Measurements from ENCODE around the gene ADGRL3. TPM values are rescaled to one million over a fixed set of nuclear protein-coding genes. Genes with fewer than 3 reads are reported as not detected.
"Not testable (repeated sequence)": the region's sequence is repeated elsewhere in the genome, so short reads cannot be mapped to it uniquely, and the experiment has no call there.

The ADGRL3 gene
- total RNA-seq, 3 donors from 2014 or later, result 4.3 to 10.8 (median 4.3) TPM

DNA sequence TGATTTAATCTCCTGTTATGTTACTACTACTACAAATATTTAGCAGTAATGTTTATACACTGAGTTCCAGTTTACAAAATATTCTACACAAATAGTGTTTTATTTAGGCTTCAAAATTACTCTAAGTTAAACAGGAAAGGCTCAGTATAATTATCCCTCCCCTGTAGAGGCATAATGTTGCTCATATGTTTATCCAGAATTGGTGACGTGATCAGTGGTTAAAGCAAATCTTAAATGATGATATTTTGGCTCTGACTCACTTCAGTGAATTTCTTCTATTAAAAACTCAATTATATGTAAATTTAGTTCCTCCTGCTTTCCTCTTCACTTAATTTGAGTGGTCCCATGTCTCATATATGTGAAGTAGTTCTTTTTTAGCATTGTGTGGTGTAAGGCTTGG is 438.5 kb downstream of the ADGRL3 start:
- intact Hi-C loops (cut with DNase I, micrococcal nuclease), result no loop called here
- H3K4me1 ChIP-seq (ENCODE audit: low read depth), result no peaks in the 10 kb centered on the region
- H3K36me3 ChIP-seq (ENCODE audit: low read depth), result no peaks in the 10 kb centered on the region
- no peaks in the 10 kb centered on the region for H3K9me3 ChIP-seq
- no peak for ATAC-seq
- DNase-seq, result no peak
- TF ChIP-seq CTCF (IDR thresholded peaks at IDR 0.05), result no peak
- H3K4me3 ChIP-seq, result no peak overlapping the region

DNA sequence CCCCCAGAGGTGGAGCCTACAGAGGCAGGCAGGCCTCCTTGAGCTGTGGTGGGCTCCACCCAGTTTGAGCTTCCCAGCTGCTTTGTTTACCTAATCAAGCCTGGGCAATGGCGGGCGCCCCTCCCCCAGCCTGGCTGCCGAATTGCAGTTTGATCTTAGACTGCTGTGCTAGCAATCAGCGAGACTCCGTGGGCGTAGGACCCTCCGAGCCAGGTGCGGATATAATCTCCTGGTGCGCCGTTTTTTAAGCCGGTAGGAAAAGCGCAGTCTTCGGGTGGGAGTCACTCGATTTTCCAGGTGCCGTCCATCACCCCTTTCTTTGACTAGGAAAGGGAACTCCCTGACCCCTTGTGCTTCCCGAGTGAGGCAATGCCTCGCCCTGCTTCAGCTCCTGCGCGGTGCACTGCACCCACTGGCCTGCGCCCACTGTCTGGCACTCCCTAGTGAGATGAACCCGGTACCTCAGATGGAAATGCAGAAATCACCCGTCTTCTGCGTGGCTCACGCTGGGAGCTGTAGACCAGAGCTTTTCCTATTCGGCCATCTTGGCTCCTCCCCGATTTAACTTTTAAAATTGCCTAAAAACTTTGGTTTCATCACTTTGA is 446.7 kb downstream of the ADGRL3 start:
- H3K36me3 ChIP-seq (ENCODE audit: low read depth); DNase-seq; ATAC-seq; H3K4me3 ChIP-seq; H3K4me1 ChIP-seq (ENCODE audit: low read depth); H3K9me3 ChIP-seq; intact Hi-C loops (cut with DNase I, micrococcal nuclease): not testable (repeated sequence)

- ATAC-seq (no peak), DNase-seq (no peak)
- Histone ChIP-seq H3K9me3 (no peaks in the 10 kb centered on the region), H3K36me3 (ENCODE audit: low read depth) (no peaks in the 10 kb centered on the region), H3K4me1 (ENCODE audit: low read depth) (no peaks in the 10 kb centered on the region), H3K4me3 (no peak overlapping the region)
- TF ChIP-seq CTCF (IDR thresholded peaks at IDR 0.05), result no peak
- intact Hi-C loops (cut with DNase I, micrococcal nuclease), result no loop called here
Measured at GRCh38 chr4:61648264-61648663, 448.1 kb downstream of the ADGRL3 start.

DNA sequence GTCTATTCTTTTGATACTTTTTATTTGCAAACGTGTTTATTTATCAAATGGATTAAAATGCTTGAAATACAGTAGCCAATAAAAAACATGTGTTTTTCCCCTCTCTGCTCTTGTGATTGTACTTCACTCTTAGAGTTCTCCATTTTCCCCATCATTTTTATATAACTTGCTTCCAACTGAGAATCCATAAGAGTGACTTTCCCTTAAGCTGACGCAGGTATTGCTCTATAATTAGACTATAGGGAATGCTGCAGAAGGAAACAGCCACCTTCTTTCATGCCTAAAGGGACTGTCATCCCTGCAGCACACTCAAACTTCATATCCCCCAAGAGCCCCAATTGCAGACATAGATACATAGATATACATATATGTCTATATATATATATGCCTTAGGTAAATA is 456.9 kb downstream of the ADGRL3 start:
- Histone ChIP-seq H3K4me1 (ENCODE audit: low read depth) (no peaks in the 10 kb centered on the region), H3K4me3 (no peak overlapping the region), H3K36me3 (ENCODE audit: low read depth) (no peaks in the 10 kb centered on the region), H3K9me3 (no peaks in the 10 kb centered on the region)
- no peak for TF ChIP-seq CTCF (IDR thresholded peaks at IDR 0.05)
- DNase-seq (no peak), ATAC-seq (no peak)
- intact Hi-C loops (cut with DNase I, micrococcal nuclease), result no loop called here

DNA sequence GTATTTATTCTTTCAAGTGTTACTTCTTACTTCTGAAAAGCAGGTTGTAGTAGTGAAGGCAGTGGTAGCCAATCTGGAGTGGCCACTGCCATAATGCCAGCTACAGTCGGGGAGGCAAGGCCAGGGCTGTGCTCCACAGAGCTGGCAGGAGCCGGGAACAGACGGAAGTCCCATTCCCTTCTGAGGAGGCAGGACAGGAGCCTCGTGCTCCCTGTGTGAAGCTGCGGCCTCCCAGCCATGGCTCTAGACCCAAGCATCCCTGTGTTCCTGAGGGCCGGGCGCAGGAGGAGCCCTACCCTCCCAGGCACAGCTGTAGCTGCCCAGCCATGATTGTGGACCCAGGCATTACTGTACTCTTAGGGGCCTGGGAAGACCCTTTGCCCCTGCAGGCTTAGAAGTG is 461.8 kb downstream of the ADGRL3 start:
- ATAC-seq, result no peak

GRCh38 chr4:61662362-61662761 is 462.2 kb downstream of the ADGRL3 start:
- H3K9me3 ChIP-seq, result no peaks in the 10 kb centered on the region
- TF ChIP-seq CTCF (IDR thresholded peaks at IDR 0.05), result no peak
- H3K4me3 ChIP-seq, result no peak overlapping the region
- DNase-seq, result no peak
- H3K4me1 ChIP-seq (ENCODE audit: low read depth), result no peaks in the 10 kb centered on the region
- no peaks in the 10 kb centered on the region for H3K36me3 ChIP-seq (ENCODE audit: low read depth)
- intact Hi-C loops (cut with DNase I, micrococcal nuclease), result no loop called here
- no peak for ATAC-seq

More for the DNA sequence above, 461.8 kb downstream of the ADGRL3 start:
- Histone ChIP-seq H3K36me3 (ENCODE audit: low read depth) (no peaks in the 10 kb centered on the region), H3K4me1 (ENCODE audit: low read depth) (no peaks in the 10 kb centered on the region), H3K4me3 (no peak overlapping the region), H3K9me3 (no peaks in the 10 kb centered on the region)
- intact Hi-C loops (cut with DNase I, micrococcal nuclease), result no loop called here
- DNase-seq, result no peak
- TF ChIP-seq CTCF (IDR thresholded peaks at IDR 0.05), result no peak
